Subcutaneous adipose tissue (tissue), 4 donors: ENCODE results near the gene ZNF787. TPM values are rescaled to one million over a fixed set of nuclear protein-coding genes. Genes with fewer than 3 reads are reported as not detected.

Source experiments
- total RNA-seq, 4 donors: library from RNA; depleted of rRNA; stranded (reverse); fragments of >200 nt; gene quantifications; one replicate each; pipeline ENCODE4 v1.1.0, GENCODE V29; 2016
- TF ChIP-seq, protein P1 (sequence below): fragments of 450-650 bp; IDR thresholded peaks from one replicate; pipeline ENCODE4 v1.5.1; 2016; ENCODE audit warnings: low read depth, mild to moderate bottlenecking, control low read depth, antibody characterized with exemption, moderate library complexity

ZNF787 gene
- total RNA-seq: 10 to 100 TPM in 1 of 4 donors, 1 to 10 TPM in 3; 3.6 to 11.7 (median 5.7) TPM

- TF ChIP-seq, protein P1, sequence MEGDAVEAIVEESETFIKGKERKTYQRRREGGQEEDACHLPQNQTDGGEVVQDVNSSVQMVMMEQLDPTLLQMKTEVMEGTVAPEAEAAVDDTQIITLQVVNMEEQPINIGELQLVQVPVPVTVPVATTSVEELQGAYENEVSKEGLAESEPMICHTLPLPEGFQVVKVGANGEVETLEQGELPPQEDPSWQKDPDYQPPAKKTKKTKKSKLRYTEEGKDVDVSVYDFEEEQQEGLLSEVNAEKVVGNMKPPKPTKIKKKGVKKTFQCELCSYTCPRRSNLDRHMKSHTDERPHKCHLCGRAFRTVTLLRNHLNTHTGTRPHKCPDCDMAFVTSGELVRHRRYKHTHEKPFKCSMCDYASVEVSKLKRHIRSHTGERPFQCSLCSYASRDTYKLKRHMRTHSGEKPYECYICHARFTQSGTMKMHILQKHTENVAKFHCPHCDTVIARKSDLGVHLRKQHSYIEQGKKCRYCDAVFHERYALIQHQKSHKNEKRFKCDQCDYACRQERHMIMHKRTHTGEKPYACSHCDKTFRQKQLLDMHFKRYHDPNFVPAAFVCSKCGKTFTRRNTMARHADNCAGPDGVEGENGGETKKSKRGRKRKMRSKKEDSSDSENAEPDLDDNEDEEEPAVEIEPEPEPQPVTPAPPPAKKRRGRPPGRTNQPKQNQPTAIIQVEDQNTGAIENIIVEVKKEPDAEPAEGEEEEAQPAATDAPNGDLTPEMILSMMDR: no peak
Observed at GRCh38 chr19:56121180-56122167, at the start of gene ZNF787. Gene ZNF787 (minus strand): TSS chr19:56121295. CDS start chr19:56103217, 18,078 bp downstream.

- TF ChIP-seq, protein P1: no peak
Observed at GRCh38 chr19:56170261-56170660, 49.2 kb upstream of the ZNF787 start.

DNA sequence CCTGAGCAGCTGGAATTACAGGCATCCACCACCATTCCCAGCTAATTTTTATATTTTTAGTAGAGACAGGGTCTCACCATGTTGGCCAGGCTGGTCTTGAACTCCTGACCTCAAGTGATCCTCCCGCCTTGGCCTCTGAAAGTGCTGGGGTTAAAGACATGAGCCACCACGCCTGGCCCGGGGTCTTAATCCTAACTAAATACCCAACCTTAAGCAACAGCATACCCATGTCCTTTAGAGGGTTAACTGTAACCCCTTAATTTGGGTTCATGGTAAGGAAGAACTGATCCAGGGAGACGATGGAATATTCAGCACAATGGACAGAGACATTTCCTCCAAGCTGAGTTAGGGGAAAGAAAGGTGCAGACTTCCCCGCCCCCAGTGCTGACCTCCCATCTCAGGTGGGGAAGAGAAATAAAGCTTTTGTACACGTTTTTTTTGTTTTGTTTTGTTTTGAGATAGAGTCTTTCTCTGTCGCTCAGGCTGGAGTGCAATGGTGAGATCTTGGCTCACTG, 46.0 kb upstream of the ZNF787 start:
- TF ChIP-seq, protein P1: no peak

DNA sequence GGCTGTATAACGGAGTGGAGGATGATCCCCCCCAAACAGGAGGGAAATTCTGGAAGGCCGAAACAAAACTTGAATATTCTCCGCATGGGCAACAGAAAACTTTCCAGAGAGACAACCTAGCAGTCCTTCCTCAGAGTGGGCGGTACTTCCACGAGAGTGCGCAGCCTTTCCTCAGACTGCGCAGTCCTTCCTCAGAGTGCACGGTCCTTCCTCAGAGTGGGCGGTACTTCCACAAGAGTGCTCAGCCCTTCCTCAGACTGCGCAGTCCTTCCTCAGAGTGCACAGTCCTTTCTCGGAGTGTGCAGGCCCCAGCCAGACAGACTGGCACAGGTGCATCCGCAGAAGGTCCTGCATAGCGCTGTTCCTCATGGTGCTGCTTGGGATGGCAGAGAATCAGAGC, 42.0 kb upstream of the ZNF787 start:
- TF ChIP-seq, protein P1: no peak

DNA sequence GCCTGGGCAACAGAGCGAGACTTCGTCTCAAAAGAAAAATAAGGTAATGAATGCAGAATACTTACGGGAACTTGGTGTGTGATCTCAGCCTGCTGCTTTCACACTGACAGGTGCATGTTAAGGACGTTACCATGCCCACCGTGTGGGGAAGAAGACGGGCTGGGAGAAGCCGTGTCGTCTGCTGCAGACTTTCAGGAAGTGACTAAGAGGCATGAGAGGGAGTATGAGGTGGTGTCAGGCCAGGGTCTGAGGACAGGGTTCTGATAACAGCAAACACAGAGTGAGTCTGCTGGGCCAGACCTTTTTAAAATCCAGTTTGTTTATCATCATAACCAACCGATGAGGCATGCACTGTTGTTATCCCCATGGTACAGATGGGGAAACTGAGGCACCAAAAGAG, 41.2 kb upstream of the ZNF787 start:
- TF ChIP-seq, protein P1: no peak

- TF ChIP-seq, protein P1: no peak
Observed at GRCh38 chr19:56161534-56161933, 40.4 kb upstream of the ZNF787 start.

- TF ChIP-seq, protein P1: no peak
Observed at GRCh38 chr19:56159622-56160271, 38.7 kb upstream of the ZNF787 start.
